NCI-H1436 treated with DMSO at 0.1 percent for 48 hours (cell line): ENCODE data around the gene CCL24.
"Not testable (repeated sequence)": the region's sequence is repeated elsewhere in the genome, so short reads cannot be mapped to it uniquely, and the experiment has no call there.

Source experiments
- DNase-seq: peaks from one replicate; lab custom pipeline; 2025; lab: John Stamatoyannopoulos, UW

CCL24 gene

GRCh38 chr7:75780647-75781273 is 32.8 kb downstream of the CCL24 start:
- DNase-seq, result not testable (repeated sequence)

- DNase-seq, result not testable (repeated sequence)
Measured at GRCh38 chr7:75779516-75779915, 34.1 kb downstream of the CCL24 start.

- not testable (repeated sequence) for DNase-seq
Measured at GRCh38 chr7:75779035-75779434, 34.6 kb downstream of the CCL24 start.

- DNase-seq, result no peak
Measured at GRCh38 chr7:75776295-75776971, 37.2 kb downstream of the CCL24 start.

GRCh38 chr7:75773958-75774357 is 39.6 kb downstream of the CCL24 start:
- DNase-seq, result not testable (repeated sequence)

GRCh38 chr7:75772081-75773077 is 41.2 kb downstream of the CCL24 start, which contains the start of gene CCL26:
Gene CCL26 (minus strand): TSS chr7:75772211. CDS start chr7:75772176, 35 bp downstream.
- DNase-seq, result no peak

GRCh38 chr7:75771224-75771623 is 42.4 kb downstream of the CCL24 start:
- DNase-seq, result no peak

GRCh38 chr7:75762350-75762917 is 51.2 kb downstream of the CCL24 start:
- no peak for DNase-seq

GRCh38 chr7:75761801-75762200 is 51.8 kb downstream of the CCL24 start:
- not testable (repeated sequence) for DNase-seq
